Measurements from ENCODE around the gene EIF3I. TPM values are rescaled to one million over a fixed set of nuclear protein-coding genes. Genes with fewer than 3 reads are reported as not detected.

Gene EIF3I
- total RNA-seq, 2 donors from 2014 or later = 142 to 264 TPM

GRCh38 chr1:32219022-32219421, 3.2 kb upstream of the EIF3I start:
- no peak for DNase-seq
- TF ChIP-seq CTCF (IDR thresholded peaks at IDR 0.05) = no peak
- intact Hi-C loops (cut with DNase I) = no loop called here
- no peaks in the 10 kb centered on the region for H3K27me3 ChIP-seq
- peaks cover 21% of the 10 kb centered on the region for H3K4me1 ChIP-seq
- no peaks in the 10 kb centered on the region for H3K36me3 ChIP-seq
- no peaks in the 10 kb centered on the region for H3K9me3 ChIP-seq
- no peak overlapping the region for H3K4me3 ChIP-seq
- H3K27ac ChIP-seq = no peak overlapping the region
- H3K9ac ChIP-seq (ENCODE audit: low read depth in 2 of 2, low read length in 2 of 2) = no peak overlapping the region

- TF ChIP-seq CTCF (IDR thresholded peaks at IDR 0.05) = no peak
- no peak overlapping the region for H3K27ac ChIP-seq
- DNase-seq = no peak
- peaks cover 12% of the 10 kb centered on the region for H3K4me1 ChIP-seq
- no peaks in the 10 kb centered on the region for H3K36me3 ChIP-seq
- H3K9ac ChIP-seq (ENCODE audit: low read depth in 2 of 2, low read length in 2 of 2) = peak overlapping the region; percentile 53 to 98
- no peaks in the 10 kb centered on the region for H3K27me3 ChIP-seq
- no peaks in the 10 kb centered on the region for H3K9me3 ChIP-seq
- H3K4me3 ChIP-seq = peak overlapping the region; percentile 65
- intact Hi-C loops (cut with DNase I) = no loop called here
These were observed 1.2 kb upstream of the EIF3I start for GRCh38 chr1:32220746-32221580.

- Histone ChIP-seq H3K9ac (ENCODE audit: low read depth in 2 of 2, low read length in 2 of 2) (peak overlapping the region; percentile 68 to 98), H3K4me3 (peak overlapping the region; percentile 65), H3K9me3 (no peaks in the 10 kb centered on the region), H3K4me1 (peaks cover 12% of the 10 kb centered on the region), H3K27me3 (no peaks in the 10 kb centered on the region), H3K36me3 (no peaks in the 10 kb centered on the region), H3K27ac (peak overlapping the region; percentile 68)
- no peak for DNase-seq
- intact Hi-C loops (cut with DNase I) = no loop called here
- no peak for TF ChIP-seq CTCF (IDR thresholded peaks at IDR 0.05)
These were observed 627 bp upstream of the EIF3I start for GRCh38 chr1:32221581-32221979.

- Histone ChIP-seq H3K27ac (no peak overlapping the region), H3K4me3 (no peak overlapping the region), H3K36me3 (peaks cover 13% of the 10 kb centered on the region), H3K9ac (ENCODE audit: low read depth in 2 of 2, low read length in 2 of 2) (no peak overlapping the region), H3K4me1 (peaks cover 12% of the 10 kb centered on the region), H3K27me3 (no peaks in the 10 kb centered on the region), H3K9me3 (no peaks in the 10 kb centered on the region)
- DNase-seq = no peak
- intact Hi-C loops (cut with DNase I) = no loop called here
- no peak for TF ChIP-seq CTCF (IDR thresholded peaks at IDR 0.05)
These were observed 1.5 kb downstream of the EIF3I start for GRCh38 chr1:32223683-32224082.

GRCh38 chr1:32224285-32224684, 2.1 kb downstream of the EIF3I start:
- Histone ChIP-seq H3K4me3 (no peak overlapping the region), H3K36me3 (peaks cover 13% of the 10 kb centered on the region), H3K9me3 (no peaks in the 10 kb centered on the region), H3K4me1 (peaks cover 12% of the 10 kb centered on the region), H3K27me3 (no peaks in the 10 kb centered on the region), H3K9ac (ENCODE audit: low read depth in 2 of 2, low read length in 2 of 2) (no peak overlapping the region), H3K27ac (no peak overlapping the region)
- DNase-seq = no peak
- intact Hi-C loops (cut with DNase I) = no loop called here
- TF ChIP-seq CTCF (IDR thresholded peaks at IDR 0.05) = no peak
